Measurements from ENCODE around the gene LPAR5.

Gene LPAR5

DNA sequence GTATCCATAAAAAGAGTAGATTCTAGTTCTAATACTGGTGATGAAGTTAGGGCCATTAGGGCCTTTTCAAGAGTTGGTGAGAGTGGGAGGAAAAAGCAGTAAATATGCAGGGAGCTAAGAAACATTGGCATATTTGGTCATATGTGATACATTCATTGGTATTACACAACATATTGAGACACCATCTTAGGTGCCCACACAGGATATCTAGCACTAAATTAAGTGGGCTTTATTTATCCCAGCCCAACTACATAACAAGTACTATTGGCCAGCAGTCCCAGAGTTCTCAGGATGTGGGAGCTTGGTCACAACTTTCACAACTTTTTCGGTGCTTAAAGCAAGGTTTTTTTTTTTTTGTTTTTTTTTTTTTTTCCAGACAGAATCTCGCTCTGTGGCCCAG is 29.1 kb upstream of the LPAR5 start:
- TF ChIP-seq, protein P1, sequence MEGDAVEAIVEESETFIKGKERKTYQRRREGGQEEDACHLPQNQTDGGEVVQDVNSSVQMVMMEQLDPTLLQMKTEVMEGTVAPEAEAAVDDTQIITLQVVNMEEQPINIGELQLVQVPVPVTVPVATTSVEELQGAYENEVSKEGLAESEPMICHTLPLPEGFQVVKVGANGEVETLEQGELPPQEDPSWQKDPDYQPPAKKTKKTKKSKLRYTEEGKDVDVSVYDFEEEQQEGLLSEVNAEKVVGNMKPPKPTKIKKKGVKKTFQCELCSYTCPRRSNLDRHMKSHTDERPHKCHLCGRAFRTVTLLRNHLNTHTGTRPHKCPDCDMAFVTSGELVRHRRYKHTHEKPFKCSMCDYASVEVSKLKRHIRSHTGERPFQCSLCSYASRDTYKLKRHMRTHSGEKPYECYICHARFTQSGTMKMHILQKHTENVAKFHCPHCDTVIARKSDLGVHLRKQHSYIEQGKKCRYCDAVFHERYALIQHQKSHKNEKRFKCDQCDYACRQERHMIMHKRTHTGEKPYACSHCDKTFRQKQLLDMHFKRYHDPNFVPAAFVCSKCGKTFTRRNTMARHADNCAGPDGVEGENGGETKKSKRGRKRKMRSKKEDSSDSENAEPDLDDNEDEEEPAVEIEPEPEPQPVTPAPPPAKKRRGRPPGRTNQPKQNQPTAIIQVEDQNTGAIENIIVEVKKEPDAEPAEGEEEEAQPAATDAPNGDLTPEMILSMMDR (IDR thresholded peaks at IDR 0.05; ENCODE audit: control insufficient read depth, extremely low read depth, insufficient read depth): no peak
- DNase-seq (ENCODE audit: low read depth): no peak
- H3K4me3 ChIP-seq (ENCODE audit: low read depth, low read length): no peak overlapping the region

DNA sequence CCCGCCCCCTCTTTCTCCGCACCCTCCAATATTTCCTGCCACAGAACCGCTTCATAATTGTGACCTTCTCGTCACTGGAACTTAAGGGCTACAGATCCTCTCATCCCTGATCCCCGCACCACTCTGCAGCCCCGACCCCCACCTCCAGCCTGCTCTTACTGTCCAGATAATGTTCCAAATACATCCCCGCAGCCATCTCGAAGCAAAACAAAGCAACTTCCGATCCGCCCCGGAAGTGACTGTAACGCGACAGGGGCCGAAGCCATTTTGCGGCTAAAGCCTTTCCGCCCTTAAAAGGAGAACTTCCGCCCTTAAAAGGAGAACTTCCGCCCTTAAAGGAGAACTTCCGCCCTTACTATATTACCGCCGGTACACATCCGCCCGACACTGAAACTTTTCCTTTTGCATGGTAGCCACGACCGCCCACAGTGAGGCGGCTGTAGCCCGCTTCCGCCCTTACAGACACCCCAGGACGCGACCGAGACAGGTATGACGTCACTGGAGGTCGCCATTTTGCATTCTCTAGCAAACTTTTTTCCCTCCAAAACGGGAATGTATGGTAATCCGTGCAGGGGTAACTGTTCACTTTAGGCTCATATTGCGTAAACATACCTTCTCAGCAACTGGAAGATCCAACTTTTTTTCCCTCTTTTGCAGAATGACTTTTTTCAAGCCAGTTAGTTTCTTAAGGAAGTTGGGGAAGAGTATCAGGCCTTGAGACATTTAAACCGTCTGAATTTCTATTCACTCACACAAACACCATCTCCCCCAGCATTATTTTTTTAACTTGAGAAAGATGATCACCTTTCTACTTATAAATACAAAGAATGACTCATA is 27.4 kb upstream of the LPAR5 start, which contains the start of gene ING4:
Gene ING4, minus strand, starts transcription at position 214 of the 837 bp plus-strand sequence. Its CDS starts 18 bp downstream, at position 196.
- H3K4me3 ChIP-seq (ENCODE audit: low read depth, low read length): peak within 1 kb of the TSS; percentile 90
- TF ChIP-seq, protein P1 (IDR thresholded peaks at IDR 0.05; ENCODE audit: control insufficient read depth, extremely low read depth, insufficient read depth): no peak
- peak; percentile 98 for DNase-seq (ENCODE audit: low read depth)

DNA sequence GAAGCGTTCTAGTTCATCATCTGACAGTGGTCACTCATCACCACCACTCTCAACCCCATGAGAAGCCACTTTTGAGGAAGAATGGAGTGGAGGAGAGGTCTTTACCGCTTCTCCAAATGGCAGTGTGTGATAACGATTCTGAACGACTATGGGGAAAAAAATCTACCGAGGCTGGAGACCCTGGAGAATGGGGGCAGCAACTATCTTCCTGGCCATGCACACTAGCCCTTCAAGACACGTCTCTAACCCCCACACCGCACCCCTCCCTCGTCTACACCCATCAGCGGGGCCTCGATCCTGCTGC is 26.8 kb upstream of the LPAR5 start:
- H3K4me3 ChIP-seq (ENCODE audit: low read depth, low read length): peak overlapping the region; percentile 90
- DNase-seq (ENCODE audit: low read depth): no peak
- TF ChIP-seq, protein P1 (IDR thresholded peaks at IDR 0.05; ENCODE audit: control insufficient read depth, extremely low read depth, insufficient read depth): no peak

DNA sequence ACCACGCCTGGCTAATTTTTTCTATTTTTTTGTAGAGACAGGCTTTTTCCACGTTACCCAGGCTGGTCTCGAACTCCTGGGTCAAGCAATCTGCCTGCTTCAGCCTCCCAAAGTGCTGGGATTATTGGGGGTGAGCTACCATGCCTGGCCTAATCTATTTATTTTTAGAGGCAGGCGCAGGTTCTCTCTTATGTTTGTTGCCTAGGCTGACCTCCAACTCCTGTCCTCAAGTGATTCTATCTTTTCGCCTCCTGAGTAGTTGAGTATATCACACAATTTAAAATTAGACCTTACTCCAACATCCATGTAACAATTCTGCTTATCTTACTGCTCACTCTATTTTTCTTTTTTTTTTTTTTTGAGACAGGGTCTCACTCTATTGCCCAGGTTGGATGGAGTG is 18.2 kb upstream of the LPAR5 start:
- TF ChIP-seq, protein P1 (IDR thresholded peaks at IDR 0.05; ENCODE audit: control insufficient read depth, extremely low read depth, insufficient read depth): no peak
- no peak for DNase-seq (ENCODE audit: low read depth)
- H3K4me3 ChIP-seq (ENCODE audit: low read depth, low read length): no peak overlapping the region

DNA sequence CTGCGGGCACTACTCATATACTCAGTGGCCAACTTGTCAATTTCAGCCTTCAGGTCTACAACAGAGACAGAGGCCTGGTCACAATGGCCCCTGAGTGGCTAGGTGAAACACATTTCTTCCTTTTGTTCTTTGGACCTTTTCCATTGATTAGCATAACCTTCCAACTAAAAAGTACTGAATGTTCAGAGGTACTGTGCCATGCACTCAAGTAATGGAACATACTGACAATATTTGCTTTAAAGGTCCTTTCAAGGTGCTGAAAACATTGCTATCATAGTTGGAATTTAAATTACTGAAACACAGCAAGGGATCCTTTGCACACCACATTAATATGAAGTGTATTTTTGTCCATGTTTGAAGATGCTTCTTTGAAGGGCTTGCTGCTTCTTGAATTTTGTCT is 17.6 kb upstream of the LPAR5 start:
- TF ChIP-seq, protein P1 (IDR thresholded peaks at IDR 0.05; ENCODE audit: control insufficient read depth, extremely low read depth, insufficient read depth): no peak

DNA sequence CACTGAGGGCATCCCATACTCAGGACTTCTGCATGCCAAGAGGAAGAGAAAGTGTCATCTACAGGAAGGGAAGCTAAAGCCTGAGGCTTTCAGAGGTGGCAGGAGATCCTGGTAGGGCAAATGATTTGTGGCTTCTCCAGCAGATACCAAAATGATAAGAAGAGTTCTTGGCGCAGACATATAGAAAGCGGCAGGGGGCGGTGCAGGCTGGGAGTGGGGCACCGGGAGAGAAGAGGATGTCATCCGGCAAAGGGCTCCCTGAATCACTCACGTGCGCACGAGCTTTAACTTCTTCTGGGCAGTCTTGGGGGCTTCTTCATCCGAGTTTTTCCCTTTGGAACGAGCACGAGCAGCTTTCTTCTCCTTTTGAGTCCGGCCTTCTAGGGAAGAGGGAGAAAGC is 16.6 kb upstream of the LPAR5 start:
- DNase-seq (ENCODE audit: low read depth): no peak
- no peak overlapping the region for H3K4me3 ChIP-seq (ENCODE audit: low read depth, low read length)
- TF ChIP-seq, protein P1 (IDR thresholded peaks at IDR 0.05; ENCODE audit: control insufficient read depth, extremely low read depth, insufficient read depth): no peak

More for the DNA sequence above, 17.6 kb upstream of the LPAR5 start:
- H3K4me3 ChIP-seq (ENCODE audit: low read depth, low read length): no peak overlapping the region
- DNase-seq (ENCODE audit: low read depth): no peak

DNA sequence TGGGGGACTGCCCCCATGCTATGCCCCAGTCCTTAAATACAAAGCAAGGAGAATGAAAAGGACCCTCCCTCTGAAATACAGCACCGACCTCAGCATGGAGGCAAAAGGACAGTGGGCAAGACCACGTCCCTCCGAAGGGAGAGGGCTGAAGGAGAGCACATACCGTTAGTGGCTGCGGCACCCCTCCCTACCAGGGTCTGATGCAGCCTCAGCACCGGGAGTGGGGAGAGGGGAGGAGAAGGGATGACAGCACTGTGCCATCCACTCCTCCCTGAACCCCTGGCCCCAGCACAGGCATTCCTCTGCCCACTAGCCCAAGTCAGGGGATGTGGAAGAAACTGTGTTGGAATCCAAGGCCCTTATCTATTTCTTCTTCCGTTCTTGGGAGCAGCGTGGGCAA is 15.1 kb upstream of the LPAR5 start:
- DNase-seq (ENCODE audit: low read depth): no peak
- no peak overlapping the region for H3K4me3 ChIP-seq (ENCODE audit: low read depth, low read length)
- TF ChIP-seq, protein P1 (IDR thresholded peaks at IDR 0.05; ENCODE audit: control insufficient read depth, extremely low read depth, insufficient read depth): no peak

Measured in LNCaP clone FGC (cell line).